Measurements from ENCODE around the gene TAMALIN.
A peak's percentile ranks its signal among the peaks of the same experiment; 100 is the strongest.

Gene TAMALIN

GRCh38 chr12:51984657-51985056 lies 22.1 kb upstream of the TAMALIN start:
- no peak for DNase-seq

- no peak for DNase-seq
Measured at GRCh38 chr12:51985154-51985835, 21.5 kb upstream of the TAMALIN start.

GRCh38 chr12:51986834-51987233 lies 19.9 kb upstream of the TAMALIN start:
- no peak for DNase-seq

- no peak for DNase-seq
Measured at GRCh38 chr12:51992246-51992645, 14.5 kb upstream of the TAMALIN start.

- no peak for DNase-seq
Measured at GRCh38 chr12:51994539-51994820, 12.3 kb upstream of the TAMALIN start.

- DNase-seq, result no peak
Measured at GRCh38 chr12:51994959-51995358, 11.8 kb upstream of the TAMALIN start.

- DNase-seq, result no peak
Measured at GRCh38 chr12:51997136-51997535, 9.6 kb upstream of the TAMALIN start.

GRCh38 chr12:52003016-52003550 lies 3.7 kb upstream of the TAMALIN start:
- DNase-seq, result no peak

- no peak for DNase-seq
Measured at GRCh38 chr12:52003591-52003990, 3.2 kb upstream of the TAMALIN start.

- peak; percentile 65 to 81 (median 70) for DNase-seq
Measured at GRCh38 chr12:52004042-52004648, 2.6 kb upstream of the TAMALIN start.

- no peak for DNase-seq
Measured at GRCh38 chr12:52005218-52005902, 1.4 kb upstream of the TAMALIN start.

- peak; percentile 93 to 97 (median 94) for DNase-seq
Measured at GRCh38 chr12:52005903-52006703, 643 bp upstream of the TAMALIN start.

- DNase-seq, result peak; percentile 71 to 82 (median 77)
Measured at GRCh38 chr12:52007158-52007921, 594 bp downstream of the TAMALIN start.

- no peak for DNase-seq
Measured at GRCh38 chr12:52007982-52008510, 1.3 kb downstream of the TAMALIN start.

GRCh38 chr12:52009081-52009751 lies 2.5 kb downstream of the TAMALIN start:
- no peak for DNase-seq

- peak in 3 of 4 experiments; percentile 50 to 64 (median 53) for DNase-seq
Measured at GRCh38 chr12:52010152-52010622, 3.4 kb downstream of the TAMALIN start.

GRCh38 chr12:52010692-52011601 lies 4.2 kb downstream of the TAMALIN start:
- DNase-seq, result no peak

GRCh38 chr12:52011602-52012214 lies 5.0 kb downstream of the TAMALIN start:
- DNase-seq, result no peak

- no peak for DNase-seq
Measured at GRCh38 chr12:52013626-52014310, 7.0 kb downstream of the TAMALIN start.
